ENCODE measurements around the gene SOX18.
A peak's percentile ranks its signal among the peaks of the same experiment; 100 is the strongest.

Gene SOX18

GRCh38 chr20:64067005-64067632 is 17.7 kb upstream of the SOX18 start:
- H3K4me3 ChIP-seq (ENCODE audit: low read depth, low read length): no peak overlapping the region
- no peak for TF ChIP-seq CTCF (IDR thresholded peaks at IDR 0.05; ENCODE audit: insufficient read depth, low read depth, low read length, missing control alignments)
- no peak for DNase-seq (ENCODE audit: low read depth)

GRCh38 chr20:64065974-64066343 is 16.5 kb upstream of the SOX18 start:
- H3K4me3 ChIP-seq (ENCODE audit: low read depth, low read length): no peak overlapping the region
- peak; percentile 92 for DNase-seq (ENCODE audit: low read depth)
- TF ChIP-seq CTCF (IDR thresholded peaks at IDR 0.05; ENCODE audit: insufficient read depth, low read depth, low read length, missing control alignments): no peak

- TF ChIP-seq CTCF (IDR thresholded peaks at IDR 0.05; ENCODE audit: insufficient read depth, low read depth, low read length, missing control alignments): no peak
- no peak for DNase-seq (ENCODE audit: low read depth)
- no peak overlapping the region for H3K4me3 ChIP-seq (ENCODE audit: low read depth, low read length)
Measured at GRCh38 chr20:64065062-64065973, 15.9 kb upstream of the SOX18 start.

GRCh38 chr20:64064145-64064698 is 14.8 kb upstream of the SOX18 start:
- no peak for TF ChIP-seq CTCF (IDR thresholded peaks at IDR 0.05; ENCODE audit: insufficient read depth, low read depth, low read length, missing control alignments)
- no peak for DNase-seq (ENCODE audit: low read depth)
- 0 out of 2 replicates have a peak overlapping the region, but pooled peaks have one; percentile 75 for H3K4me3 ChIP-seq (ENCODE audit: low read depth, low read length)

- DNase-seq (ENCODE audit: low read depth): no peak
- no peak for TF ChIP-seq CTCF (IDR thresholded peaks at IDR 0.05; ENCODE audit: insufficient read depth, low read depth, low read length, missing control alignments)
- H3K4me3 ChIP-seq (ENCODE audit: low read depth, low read length): peak overlapping the region; percentile 75
Measured at GRCh38 chr20:64063389-64064144, 14.1 kb upstream of the SOX18 start.

- peak; percentile 96 for DNase-seq (ENCODE audit: low read depth)
- H3K4me3 ChIP-seq (ENCODE audit: low read depth, low read length): peak within 1 kb of the TSS; percentile 75
- no peak for TF ChIP-seq CTCF (IDR thresholded peaks at IDR 0.05; ENCODE audit: insufficient read depth, low read depth, low read length, missing control alignments)
Measured at GRCh38 chr20:64062596-64063388, 13.4 kb upstream of the SOX18 start, which contains the start of gene TCEA2. Gene TCEA2, plus strand, starts transcription at chr20:64063198. Its CDS starts 115 bp downstream, at chr20:64063313.
